HepG2 (cell line): ENCODE results near the gene NDOR1. TPM values are rescaled to one million over a fixed set of nuclear protein-coding genes. Genes with fewer than 3 reads are reported as not detected.

ENCODE experiments used
- ATAC-seq: fragments of 200-7000 bp; cut with Tn5 transposase; 3 replicates; pipeline ENCODE4 v1.9.1; 2020; ENCODE audit warnings: mild to moderate bottlenecking, moderate library complexity
- BruUV-seq: library from RNA; stranded (reverse); fragments of 400-500 nt; replicated peaks from 2 replicates; lab custom pipeline; 2021; lab: Mats Ljungman, UMichigan
- CTCF ChIA-PET: fragments of 300-600 bp; formaldehyde crosslinking; extraction: SDS; loops from one replicate; lab custom pipeline; 2021; ENCODE audit warnings: low total read pairs, inconsistent platforms, low intra/inter-chr PET ratio; lab: Yijun Ruan, JAX
- POLR2A ChIA-PET: fragments of 350-600 bp; sonication (Branson Sonifier 250); formaldehyde crosslinking; loops from one replicate; lab custom pipeline; 2020; ENCODE audit warnings: antibody characterized with exemption, inconsistent platforms; lab: Yijun Ruan, JAX
- DNase-seq: peaks from one replicate; pipeline ENCODE4 v3.0.0-alpha.2; 2015; ENCODE audit warnings: low spot score
- FAIRE-seq: peaks from 3 replicates; lab custom pipeline; 2011; peaks lifted over from hg19 to GRCh38; lab: Jason Lieb, UNC
- H2AFZ ChIP-seq: one replicate; pipeline ENCODE4 v1.6.1; 2011; ENCODE audit warnings: low read length, inconsistent platforms
- H3K27ac ChIP-seq: fragments of 300-600 bp; 3 replicates; pipeline ENCODE4 v1.8.0; 2011; ENCODE audit warnings: mixed run types, mild to moderate bottlenecking, mixed read lengths, low read length, inconsistent platforms; ENCODE audit not compliant: insufficient read depth; ENCODE audit errors: extremely low read length
- H3K27me3 ChIP-seq, 2 experiments: fragments of 200-600 bp in 1 of 2; 2 replicates in 1 of 2; 3 replicates in 1 of 2; pipeline versions ENCODE4 v1.6.0 to v1.8.0; 2011; ENCODE audit warnings: low read length in 2 of 2, mild to moderate bottlenecking in 2 of 2, moderate library complexity in 2 of 2, inconsistent platforms in 1 of 2; ENCODE audit not compliant: insufficient read depth in 2 of 2, control insufficient read depth in 1 of 2
- H3K36me3 ChIP-seq, 2 experiments: fragments of 200-600 bp in 1 of 2; replicated peaks in 1 of 2; 2 replicates in 1 of 2; 3 replicates in 1 of 2; pipeline versions ENCODE4 v1.5.1 to v1.8.0; 2011; ENCODE audit warnings: low read length in 2 of 2, inconsistent platforms in 1 of 2; ENCODE audit not compliant: insufficient read depth in 2 of 2, control insufficient read depth in 1 of 2
- H3K4me1 ChIP-seq: 2 replicates; pipeline ENCODE4 v1.5.1; 2012; ENCODE audit warnings: low read length, inconsistent platforms; ENCODE audit not compliant: insufficient read depth
- H3K4me2 ChIP-seq: 2 replicates; pipeline ENCODE4 v1.6.0; 2011; ENCODE audit warnings: low read depth, low read length, inconsistent platforms
- H3K4me3 ChIP-seq, 3 experiments: fragments of 200-600 bp in 1 of 3; sonication (generic), shearing (Covaris generic) in 1 of 3; replicated peaks in 1 of 3; 2 replicates each; pipeline ENCODE4 v1.5.1; 2011 to 2016; ENCODE audit warnings: low read length in 3 of 3, inconsistent platforms in 2 of 3, low read depth in 2 of 3, mild to moderate bottlenecking in 2 of 3, control low read depth in 1 of 3, mixed read lengths in 1 of 3; ENCODE audit not compliant: insufficient read depth in 1 of 3
- H3K79me2 ChIP-seq: one replicate; pipeline ENCODE4 v1.6.1; 2011; ENCODE audit warnings: low read length, inconsistent platforms; ENCODE audit not compliant: insufficient read depth
- H3K9ac ChIP-seq: 2 replicates; pipeline ENCODE4 v1.6.0; 2011; ENCODE audit warnings: mild to moderate bottlenecking, low read depth, low read length, inconsistent platforms; ENCODE audit not compliant: insufficient read depth
- H3K9me3 ChIP-seq: 2 replicates; pipeline ENCODE4 v1.5.1; 2012; ENCODE audit warnings: mild to moderate bottlenecking, low read length
- H4K20me1 ChIP-seq: 2 replicates; pipeline ENCODE4 v1.6.0; 2011; ENCODE audit warnings: inconsistent platforms, mild to moderate bottlenecking, low read length, moderate library complexity; ENCODE audit not compliant: insufficient read depth
- MZF1 ChIP-seq: sonication (generic); formaldehyde crosslinking; IDR thresholded peaks from 2 replicates; pipeline ENCODE4 v1.8.1; 2023; ENCODE audit warnings: mild to moderate bottlenecking, missing genetic modification reagents, borderline replicate concordance
- NAIF1 ChIP-seq: sonication (generic); formaldehyde crosslinking; IDR thresholded peaks from 2 replicates; pipeline ENCODE4 v1.5.0; 2020; ENCODE audit warnings: mild to moderate bottlenecking, missing genetic modification reagents, borderline replicate concordance
- NFKBIZ ChIP-seq: IDR thresholded peaks from 2 replicates; pipeline ENCODE4 v1.6.1; 2018; ENCODE audit warnings: missing genetic modification reagents, missing compliant biosample characterization
- PPARG ChIP-seq: conservative IDR thresholded peaks from 2 replicates; pipeline ENCODE4 v1.6.1; 2016; ENCODE audit warnings: missing biosample characterization, missing genetic modification reagents
- RAD21 ChIP-seq: fragments of 450-650 bp; formaldehyde crosslinking; IDR thresholded peaks from 2 replicates; pipeline ENCODE4 v1.5.0; 2020; ENCODE audit warnings: mild to moderate bottlenecking
- RARA ChIP-seq: IDR thresholded peaks from 2 replicates; pipeline ENCODE4 v1.6.1; 2016; ENCODE audit warnings: missing genetic modification reagents, missing compliant biosample characterization
- RBAK ChIP-seq: sonication (generic); formaldehyde crosslinking; IDR thresholded peaks from 2 replicates; pipeline ENCODE4 v1.5.1; 2020; ENCODE audit warnings: mild to moderate bottlenecking, missing genetic modification reagents
- RXRA ChIP-seq: sonication (generic); formaldehyde crosslinking; IDR thresholded peaks from 2 replicates; pipeline ENCODE4 v1.5.1; 2020; ENCODE audit warnings: missing genetic modification reagents
- TRIM24 ChIP-seq: sonication (generic); formaldehyde crosslinking; IDR thresholded peaks from 2 replicates; pipeline ENCODE4 v1.8.0; 2022; ENCODE audit warnings: mild to moderate bottlenecking, missing genetic modification reagents
- ZNF382 ChIP-seq: sonication (generic); formaldehyde crosslinking; IDR thresholded peaks from 2 replicates; pipeline ENCODE4 v1.5.0; 2020; ENCODE audit warnings: missing genetic modification reagents, mild to moderate bottlenecking, borderline replicate concordance
- ZNF557 ChIP-seq: sonication (generic); formaldehyde crosslinking; IDR thresholded peaks from 2 replicates; pipeline ENCODE4 v1.4.0; 2020; ENCODE audit warnings: missing genetic modification reagents
- ZNF780A ChIP-seq: sonication (generic); formaldehyde crosslinking; IDR thresholded peaks from 2 replicates; pipeline ENCODE4 v1.8.0; 2022; ENCODE audit warnings: mild to moderate bottlenecking, missing genetic modification reagents, moderate library complexity
- ZSCAN9 ChIP-seq: IDR thresholded peaks from 2 replicates; pipeline ENCODE4 v1.6.1; 2016; ENCODE audit warnings: borderline replicate concordance
- WGBS: methylation state at CpG from one replicate; pipeline ENCODE4 v1.1.6; 2017; ENCODE audit warnings: low lambda C conversion rate; 5-methylcytosine and 5-hydroxymethylcytosine counted together
- in situ Hi-C: cut with HindIII; loops from 2 replicates; pipeline ENCODE4 v1.10.0; 2017; ENCODE audit warnings: low pct_unique_long_range_greater_than_20kb; ENCODE audit not compliant: extremely low pct_ligation_motif_present
- intact Hi-C: fragments of 100-400 bp; cut with micrococcal nuclease; formaldehyde crosslinking; loops from one replicate; pipeline ENCODE4 v1.10.0; 2022; ENCODE audit not compliant: unreplicated experiment
- polyA plus RNA-seq, 8 experiments: library from polyadenylated mRNA; depleted of rRNA in 3 of 8; stranded (reverse) in 7 of 8; unstranded in 1 of 8; fragments of >200 nt; fragmentation: Illumina TruSeq in 4 of 8; extraction: Trizol in 4 of 8; gene quantifications; 2 replicates each; pipeline versions ENCODE4 v1.2.1 to v1.2.3, GENCODE V29; 2011 to 2016; ENCODE audit warnings: low read depth in 4 of 8, missing spikeins in 1 of 8, mixed read lengths in 1 of 8; ENCODE audit not compliant: insufficient read depth in 1 of 8
- total RNA-seq, 5 experiments: library from RNA; depleted of rRNA; stranded (reverse); fragments of >200 nt; fragmentation: Illumina TruSeq; extraction: Trizol; gene quantifications; 2 replicates each; pipeline ENCODE4 v1.2.3, GENCODE V29; 2016; ENCODE audit warnings: low read depth in 1 of 5
- TF ChIP-seq, protein P1 (sequence below): sonication (generic); formaldehyde crosslinking; IDR thresholded peaks from 2 replicates; pipeline ENCODE4 v1.4.0; 2020; ENCODE audit warnings: low read depth, mild to moderate bottlenecking, missing genetic modification reagents
- TF ChIP-seq, protein P2 (sequence below): IDR thresholded peaks from 2 replicates; pipeline ENCODE4 v1.6.1; 2012; ENCODE audit warnings: low read depth, low read length, improper control_type of control experiment
- TF ChIP-seq, protein P3 (sequence below): fragments of 450-650 bp; IDR thresholded peaks from 2 replicates; pipeline ENCODE4 v1.6.1; 2017; ENCODE audit warnings: mild to moderate bottlenecking
- TF ChIP-seq, protein P4 (sequence below): sonication (generic); formaldehyde crosslinking; IDR thresholded peaks from 2 replicates; pipeline ENCODE4 v1.8.0; 2022; ENCODE audit warnings: low read depth, missing genetic modification reagents

NDOR1 gene
- total and polyA plus RNA-seq, 2 of the 13 experiments (the other 11 are each of a cell fraction or from before 2014, with no cell fraction given): 3.6 to 8.7 TPM

DNA sequence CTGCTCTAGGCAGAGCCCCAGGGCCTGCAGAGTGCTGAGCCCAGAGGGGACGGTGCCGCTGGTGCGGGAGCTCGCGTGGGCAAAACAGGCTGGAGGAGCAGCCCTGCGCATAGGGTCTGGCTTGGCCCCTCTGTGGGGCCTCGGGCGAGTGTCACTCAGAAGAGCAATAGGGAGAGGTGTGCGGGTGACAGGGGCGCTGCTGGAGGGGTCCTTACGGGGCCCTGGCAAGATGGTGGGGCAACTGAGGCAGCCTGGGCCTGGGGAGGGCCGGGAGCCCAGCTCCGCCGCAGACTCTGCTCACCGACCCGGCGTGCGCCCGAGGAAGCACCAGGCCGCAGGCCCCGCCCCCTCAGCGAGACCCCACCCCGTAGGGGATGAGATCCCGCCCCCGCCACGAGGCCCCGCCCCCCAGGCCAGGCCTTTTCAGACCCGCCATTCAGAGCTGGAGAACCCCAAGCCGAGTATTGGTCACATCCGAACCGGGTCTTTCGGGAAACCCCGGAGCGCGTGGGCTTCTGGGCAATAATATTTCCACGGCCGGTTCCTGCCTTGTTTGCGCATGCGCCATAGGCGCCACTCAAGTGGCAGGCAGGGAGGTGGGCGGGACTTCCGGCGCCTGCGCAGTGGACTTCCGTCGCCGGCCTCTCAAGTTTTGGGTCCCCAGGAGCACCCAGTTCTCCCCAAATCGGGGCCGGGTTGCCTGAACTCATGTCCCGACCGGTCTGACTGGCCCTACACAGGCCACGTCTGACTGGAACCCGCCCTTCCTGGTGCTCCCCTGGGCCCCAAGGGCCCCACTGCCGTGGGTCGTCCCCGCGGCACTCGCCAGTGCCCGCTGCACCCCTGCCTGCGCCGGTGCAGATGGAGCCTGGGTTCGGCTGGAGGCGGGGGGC lies 17.8 kb downstream of the NDOR1 start:
- ChIA-PET CTCF (no interaction called here), POLR2A (interaction anchor here (0.7 to 13.4 kb wide), 16 partner anchors 12 to 169 kb away, joined by 3 to 225 read pairs (median 12); partner anchors contain the start of genes ANAPC2, ENTPD2, MAN1B1 and NDOR1)
- Histone ChIP-seq H3K9ac (peak overlapping the region; percentile 94), H3K4me3 (peak overlapping the region; percentile 84 to 99 (median 92)), H3K27ac (peak overlapping the region; percentile 76), H2AFZ (no peak overlapping the region), H3K9me3 (no peaks in the 10 kb centered on the region), H3K36me3 (no peaks in the 10 kb centered on the region), H3K4me1 (peaks cover 64% of the 10 kb centered on the region), H3K4me2 (peak overlapping the region; percentile 100), H4K20me1 (peaks cover 4% of the 10 kb centered on the region; the same call in 1 of the 2 replicates), H3K27me3 (no peaks in the 10 kb centered on the region; a peak in 1 of 5 replicates), H3K79me2 (peaks cover 3% of the 10 kb centered on the region)
- in situ Hi-C loops: no loop called here
- peak; percentile 98 for DNase-seq
- peak; percentile 44 for ATAC-seq
- WGBS: 2% methylated on average over 18 of the region's 63 CpGs
- no TSS peak for BruUV-seq
- intact Hi-C loops: loop anchor here (2.0 kb wide), 2 partner anchors 13 to 23 kb away; partner anchors contain the start of gene TPRN
- FAIRE-seq: peak; percentile 91
- no peak for TF ChIP-seq TRIM24 (CRISPR knock-in tag)
- TF ChIP-seq, protein P1, sequence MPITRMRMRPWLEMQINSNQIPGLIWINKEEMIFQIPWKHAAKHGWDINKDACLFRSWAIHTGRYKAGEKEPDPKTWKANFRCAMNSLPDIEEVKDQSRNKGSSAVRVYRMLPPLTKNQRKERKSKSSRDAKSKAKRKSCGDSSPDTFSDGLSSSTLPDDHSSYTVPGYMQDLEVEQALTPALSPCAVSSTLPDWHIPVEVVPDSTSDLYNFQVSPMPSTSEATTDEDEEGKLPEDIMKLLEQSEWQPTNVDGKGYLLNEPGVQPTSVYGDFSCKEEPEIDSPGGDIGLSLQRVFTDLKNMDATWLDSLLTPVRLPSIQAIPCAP (CRISPR knock-in tag): no peak
- TF ChIP-seq ZSCAN9 (CRISPR knock-in tag): no peak
- TF ChIP-seq ZNF780A (CRISPR knock-in tag): no peak
- TF ChIP-seq MZF1 (CRISPR knock-in tag): no peak
- TF ChIP-seq, protein P2, sequence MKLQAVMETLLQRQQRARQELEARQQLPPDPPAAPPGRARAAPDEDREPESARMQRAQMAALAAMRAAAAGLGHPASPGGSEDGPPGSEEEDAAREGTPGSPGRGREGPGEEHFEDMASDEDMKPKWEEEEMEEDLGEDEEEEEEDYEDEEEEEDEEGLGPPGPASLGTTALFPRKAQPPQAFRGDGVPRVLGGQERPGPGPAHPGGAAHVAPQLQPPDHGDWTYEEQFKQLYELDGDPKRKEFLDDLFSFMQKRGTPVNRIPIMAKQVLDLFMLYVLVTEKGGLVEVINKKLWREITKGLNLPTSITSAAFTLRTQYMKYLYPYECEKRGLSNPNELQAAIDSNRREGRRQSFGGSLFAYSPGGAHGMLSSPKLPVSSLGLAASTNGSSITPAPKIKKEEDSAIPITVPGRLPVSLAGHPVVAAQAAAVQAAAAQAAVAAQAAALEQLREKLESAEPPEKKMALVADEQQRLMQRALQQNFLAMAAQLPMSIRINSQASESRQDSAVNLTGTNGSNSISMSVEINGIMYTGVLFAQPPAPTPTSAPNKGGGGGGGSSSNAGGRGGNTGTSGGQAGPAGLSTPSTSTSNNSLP: peak; percentile 15; the same call in 1 of the 2 replicates
- 0 out of 2 replicates have a peak, but pooled peaks have one; percentile 2 for TF ChIP-seq RARA (CRISPR knock-in tag)
- no peak for TF ChIP-seq PPARG (CRISPR knock-in tag)
- no peak for TF ChIP-seq RBAK (CRISPR knock-in tag)
- peak; percentile 53; the same call in 1 of the 2 replicates for TF ChIP-seq RXRA
- TF ChIP-seq, protein P3, sequence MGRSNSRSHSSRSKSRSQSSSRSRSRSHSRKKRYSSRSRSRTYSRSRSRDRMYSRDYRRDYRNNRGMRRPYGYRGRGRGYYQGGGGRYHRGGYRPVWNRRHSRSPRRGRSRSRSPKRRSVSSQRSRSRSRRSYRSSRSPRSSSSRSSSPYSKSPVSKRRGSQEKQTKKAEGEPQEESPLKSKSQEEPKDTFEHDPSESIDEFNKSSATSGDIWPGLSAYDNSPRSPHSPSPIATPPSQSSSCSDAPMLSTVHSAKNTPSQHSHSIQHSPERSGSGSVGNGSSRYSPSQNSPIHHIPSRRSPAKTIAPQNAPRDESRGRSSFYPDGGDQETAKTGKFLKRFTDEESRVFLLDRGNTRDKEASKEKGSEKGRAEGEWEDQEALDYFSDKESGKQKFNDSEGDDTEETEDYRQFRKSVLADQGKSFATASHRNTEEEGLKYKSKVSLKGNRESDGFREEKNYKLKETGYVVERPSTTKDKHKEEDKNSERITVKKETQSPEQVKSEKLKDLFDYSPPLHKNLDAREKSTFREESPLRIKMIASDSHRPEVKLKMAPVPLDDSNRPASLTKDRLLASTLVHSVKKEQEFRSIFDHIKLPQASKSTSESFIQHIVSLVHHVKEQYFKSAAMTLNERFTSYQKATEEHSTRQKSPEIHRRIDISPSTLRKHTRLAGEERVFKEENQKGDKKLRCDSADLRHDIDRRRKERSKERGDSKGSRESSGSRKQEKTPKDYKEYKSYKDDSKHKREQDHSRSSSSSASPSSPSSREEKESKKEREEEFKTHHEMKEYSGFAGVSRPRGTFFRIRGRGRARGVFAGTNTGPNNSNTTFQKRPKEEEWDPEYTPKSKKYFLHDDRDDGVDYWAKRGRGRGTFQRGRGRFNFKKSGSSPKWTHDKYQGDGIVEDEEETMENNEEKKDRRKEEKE: no peak
- TF ChIP-seq NFKBIZ (CRISPR knock-in tag): no peak
- no peak for TF ChIP-seq ZNF382 (CRISPR knock-in tag)
- TF ChIP-seq, protein P4, sequence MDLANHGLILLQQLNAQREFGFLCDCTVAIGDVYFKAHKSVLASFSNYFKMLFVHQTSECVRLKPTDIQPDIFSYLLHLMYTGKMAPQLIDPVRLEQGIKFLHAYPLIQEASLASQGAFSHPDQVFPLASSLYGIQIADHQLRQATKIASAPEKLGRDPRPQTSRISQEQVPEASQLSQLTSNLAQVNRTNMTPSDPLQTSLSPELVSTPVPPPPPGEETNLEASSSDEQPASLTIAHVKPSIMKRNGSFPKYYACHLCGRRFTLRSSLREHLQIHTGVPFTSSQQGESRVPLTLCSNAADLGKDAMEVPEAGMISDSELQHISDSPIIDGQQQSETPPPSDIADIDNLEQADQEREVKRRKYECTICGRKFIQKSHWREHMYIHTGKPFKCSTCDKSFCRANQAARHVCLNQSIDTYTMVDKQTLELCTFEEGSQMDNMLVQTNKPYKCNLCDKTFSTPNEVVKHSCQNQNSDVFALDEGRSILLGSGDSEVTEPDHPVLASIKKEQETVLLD (CRISPR knock-in tag): peak; percentile 6; the same call in 1 of the 2 replicates
- TF ChIP-seq ZNF557 (CRISPR knock-in tag): no peak
- TF ChIP-seq NAIF1: 0 out of 2 replicates have a peak, but pooled peaks have one; percentile 64
- TF ChIP-seq RAD21 (CRISPR knock-in tag): peak; percentile 30; the same call in 1 of the 2 replicates
